Neural cell (in vitro differentiated cells): ENCODE data around the gene PTPRD. TPM values are rescaled to one million over a fixed set of nuclear protein-coding genes. Genes with fewer than 3 reads are reported as not detected.

ENCODE experiments used
- H2AFZ ChIP-seq: fragments of 200-600, 300-800 bp; sonication (generic), shearing (Covaris generic); 2 replicates; pipeline ENCODE4 v1.6.0; 2014; ENCODE audit warnings: low read depth, mild to moderate bottlenecking, antibody characterized with exemption, low read length, moderate library complexity
- H3F3A ChIP-seq: fragments of 200-600 bp; shearing (Covaris generic); 2 replicates; pipeline ENCODE4 v1.6.1; 2016; ENCODE audit warnings: mild to moderate bottlenecking, moderate library complexity, mixed read lengths, antibody characterized with exemption, low read length; ENCODE audit not compliant: insufficient read depth, poor library complexity, severe bottlenecking
- H3K27ac ChIP-seq: fragments of 200-600, 300-800 bp; sonication (generic), shearing (Covaris generic); 2 replicates; pipeline ENCODE4 v1.5.1; 2014; ENCODE audit warnings: mild to moderate bottlenecking, low read length, moderate library complexity
- H3K27me3 ChIP-seq: fragments of 300-800, 200-600 bp; sonication (generic), shearing (Covaris generic); 2 replicates; pipeline ENCODE4 v1.6.0; 2014; ENCODE audit warnings: mild to moderate bottlenecking, low read depth, low read length, moderate library complexity; ENCODE audit not compliant: insufficient read depth
- H3K36me3 ChIP-seq: fragments of 300-800, 200-600 bp; sonication (generic), shearing (Covaris generic); 2 replicates; pipeline ENCODE4 v1.5.1; 2014; ENCODE audit warnings: mild to moderate bottlenecking, antibody characterized with exemption, low read length, moderate library complexity; ENCODE audit not compliant: insufficient read depth
- H3K4me2 ChIP-seq: fragments of 300-800, 200-600 bp; sonication (generic), shearing (Covaris generic); 2 replicates; pipeline ENCODE4 v1.6.0; 2014; ENCODE audit warnings: mild to moderate bottlenecking, low read length
- H3K4me3 ChIP-seq: fragments of 300-800, 200-600 bp; sonication (generic), shearing (Covaris generic); 2 replicates; pipeline ENCODE4 v1.5.1; 2014; ENCODE audit warnings: mild to moderate bottlenecking, low read length, moderate library complexity
- H3K79me2 ChIP-seq: fragments of 200-600 bp; shearing (Covaris generic); replicated peaks from 2 replicates; pipeline ENCODE4 v1.6.0; 2014; ENCODE audit warnings: mild to moderate bottlenecking, low read length, moderate library complexity; ENCODE audit not compliant: insufficient read depth
- H3K9ac ChIP-seq: fragments of 300-800, 200-600 bp; sonication (generic), shearing (Covaris generic); 2 replicates; pipeline ENCODE4 v1.6.1; 2016; ENCODE audit warnings: mild to moderate bottlenecking, low read length, mixed read lengths
- H3K9me2 ChIP-seq: fragments of 200-600 bp; shearing (Covaris generic); 2 replicates; pipeline ENCODE4 v1.6.1; 2016; ENCODE audit warnings: mild to moderate bottlenecking, low read length, mixed read lengths; ENCODE audit not compliant: insufficient read depth
- H3K9me3 ChIP-seq: fragments of 200-600, 300-800 bp; sonication (generic), shearing (Covaris generic); 2 replicates; pipeline ENCODE4 v1.6.1; 2016; ENCODE audit warnings: mild to moderate bottlenecking, mixed run types, low read length, moderate library complexity, mixed read lengths
- H4K20me1 ChIP-seq: fragments of 200-600 bp; shearing (Covaris generic); 2 replicates; pipeline ENCODE4 v1.6.1; 2016; ENCODE audit warnings: mild to moderate bottlenecking, mixed run types; ENCODE audit not compliant: insufficient read depth
- CTCF ChIP-seq: fragments of 450-650 bp; IDR thresholded peaks from 2 replicates; pipeline ENCODE4 v1.5.1; 2014; ENCODE audit warnings: antibody characterized with exemption, mild to moderate bottlenecking, moderate library complexity; ENCODE audit not compliant: poor library complexity, severe bottlenecking
- EP300 ChIP-seq: fragments of 450-650 bp; conservative IDR thresholded peaks from 2 replicates; pipeline ENCODE4 v1.6.1; 2014; ENCODE audit warnings: antibody characterized with exemption, mild to moderate bottlenecking, moderate library complexity; ENCODE audit not compliant: poor library complexity, severe bottlenecking
- EZH2 ChIP-seq: fragments of 200-600, 300-800 bp; shearing (Covaris generic), sonication (generic); IDR thresholded peaks from 2 replicates; pipeline ENCODE4 v1.6.1; 2014; ENCODE audit warnings: antibody characterized with exemption, low read length, borderline replicate concordance, mild to moderate bottlenecking; ENCODE audit not compliant: insufficient read depth, poor library complexity, severe bottlenecking
- MXI1 ChIP-seq: fragments of 450-650 bp; conservative IDR thresholded peaks from 2 replicates; pipeline ENCODE4 v1.6.1; 2014; ENCODE audit warnings: antibody characterized with exemption, mild to moderate bottlenecking; ENCODE audit not compliant: poor library complexity, severe bottlenecking
- POLR2AphosphoS5 ChIP-seq: IDR thresholded peaks from 2 replicates; pipeline ENCODE4 v1.6.1; 2012
- RAD21 ChIP-seq: fragments of 450-650 bp; conservative IDR thresholded peaks from 2 replicates; pipeline ENCODE4 v1.6.1; 2014; ENCODE audit warnings: antibody characterized with exemption, mild to moderate bottlenecking, moderate library complexity
- SMC3 ChIP-seq: fragments of 450-650 bp; conservative IDR thresholded peaks from 2 replicates; pipeline ENCODE4 v1.6.1; 2014; ENCODE audit warnings: antibody characterized with exemption, mild to moderate bottlenecking, moderate library complexity; ENCODE audit not compliant: poor library complexity
- TAF1 ChIP-seq: IDR thresholded peaks from 2 replicates; pipeline ENCODE4 v1.6.1; 2012; ENCODE audit warnings: low read depth
- polyA plus RNA-seq: library from polyadenylated mRNA; depleted of rRNA; stranded (reverse); fragments of >200 nt; gene quantifications from 2 replicates; pipeline ENCODE4 v1.2.3, GENCODE V29; 2014
- TF ChIP-seq, protein P1 (sequence below): IDR thresholded peaks from 2 replicates; pipeline ENCODE4 v1.6.1; 2012; ENCODE audit warnings: borderline replicate concordance

Gene PTPRD
- polyA plus RNA-seq, 1 donor from 2014 or later, result 143 TPM

DNA sequence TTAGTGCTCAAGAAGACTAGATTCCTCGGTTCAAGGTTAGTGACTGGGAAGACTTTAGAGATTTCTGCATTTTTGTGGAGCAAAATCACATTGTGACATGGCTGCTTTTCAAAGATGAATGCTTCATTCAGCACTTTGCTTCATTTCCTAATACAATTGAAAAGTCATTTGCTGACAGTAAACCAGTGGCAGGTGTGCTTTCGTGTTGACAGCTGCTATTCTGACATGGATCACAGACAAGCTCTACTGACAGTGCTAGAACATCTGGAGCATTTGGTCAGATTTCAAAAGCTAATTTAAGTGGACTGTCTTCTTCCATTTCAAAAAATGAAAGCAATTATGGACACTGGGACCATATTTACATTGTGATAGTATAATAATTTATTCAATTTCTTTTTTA is 1060.1 kb downstream of the PTPRD start:
- H3K27ac ChIP-seq, result peak overlapping the region; percentile 22
- no peak for TF ChIP-seq CTCF
- TF ChIP-seq SMC3, result no peak
- TF ChIP-seq EP300, result peak; percentile 99
- TF ChIP-seq TAF1, result no peak
- peak; percentile 96 for TF ChIP-seq POLR2AphosphoS5
- TF ChIP-seq, protein P1, sequence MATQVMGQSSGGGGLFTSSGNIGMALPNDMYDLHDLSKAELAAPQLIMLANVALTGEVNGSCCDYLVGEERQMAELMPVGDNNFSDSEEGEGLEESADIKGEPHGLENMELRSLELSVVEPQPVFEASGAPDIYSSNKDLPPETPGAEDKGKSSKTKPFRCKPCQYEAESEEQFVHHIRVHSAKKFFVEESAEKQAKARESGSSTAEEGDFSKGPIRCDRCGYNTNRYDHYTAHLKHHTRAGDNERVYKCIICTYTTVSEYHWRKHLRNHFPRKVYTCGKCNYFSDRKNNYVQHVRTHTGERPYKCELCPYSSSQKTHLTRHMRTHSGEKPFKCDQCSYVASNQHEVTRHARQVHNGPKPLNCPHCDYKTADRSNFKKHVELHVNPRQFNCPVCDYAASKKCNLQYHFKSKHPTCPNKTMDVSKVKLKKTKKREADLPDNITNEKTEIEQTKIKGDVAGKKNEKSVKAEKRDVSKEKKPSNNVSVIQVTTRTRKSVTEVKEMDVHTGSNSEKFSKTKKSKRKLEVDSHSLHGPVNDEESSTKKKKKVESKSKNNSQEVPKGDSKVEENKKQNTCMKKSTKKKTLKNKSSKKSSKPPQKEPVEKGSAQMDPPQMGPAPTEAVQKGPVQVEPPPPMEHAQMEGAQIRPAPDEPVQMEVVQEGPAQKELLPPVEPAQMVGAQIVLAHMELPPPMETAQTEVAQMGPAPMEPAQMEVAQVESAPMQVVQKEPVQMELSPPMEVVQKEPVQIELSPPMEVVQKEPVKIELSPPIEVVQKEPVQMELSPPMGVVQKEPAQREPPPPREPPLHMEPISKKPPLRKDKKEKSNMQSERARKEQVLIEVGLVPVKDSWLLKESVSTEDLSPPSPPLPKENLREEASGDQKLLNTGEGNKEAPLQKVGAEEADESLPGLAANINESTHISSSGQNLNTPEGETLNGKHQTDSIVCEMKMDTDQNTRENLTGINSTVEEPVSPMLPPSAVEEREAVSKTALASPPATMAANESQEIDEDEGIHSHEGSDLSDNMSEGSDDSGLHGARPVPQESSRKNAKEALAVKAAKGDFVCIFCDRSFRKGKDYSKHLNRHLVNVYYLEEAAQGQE, result peak; percentile 40
- no peak for TF ChIP-seq RAD21
- no peak for TF ChIP-seq MXI1
- TF ChIP-seq EZH2, result no peak
- H2AFZ ChIP-seq, result no peak overlapping the region
- no peak overlapping the region for H3K4me3 ChIP-seq
- no peaks in the 10 kb centered on the region for H3K27me3 ChIP-seq
- H4K20me1 ChIP-seq, result no peaks in the 10 kb centered on the region
- no peaks in the 10 kb centered on the region for H3F3A ChIP-seq
- H3K9ac ChIP-seq, result no peak overlapping the region
- H3K36me3 ChIP-seq, result no peaks in the 10 kb centered on the region
- H3K9me3 ChIP-seq, result no peaks in the 10 kb centered on the region
- no peaks in the 10 kb centered on the region for H3K9me2 ChIP-seq
- no peak overlapping the region for H3K4me2 ChIP-seq
- H3K79me2 ChIP-seq, result no peaks in the 10 kb centered on the region

- TF ChIP-seq, protein P1, result no peak
- no peak for TF ChIP-seq EP300
- Histone ChIP-seq H3K9ac (no peak overlapping the region), H3K9me3 (no peaks in the 10 kb centered on the region), H3K9me2 (no peaks in the 10 kb centered on the region), H3K4me3 (no peak overlapping the region), H4K20me1 (no peaks in the 10 kb centered on the region), H3K4me2 (no peak overlapping the region), H2AFZ (no peak overlapping the region), H3K27me3 (no peaks in the 10 kb centered on the region), H3F3A (no peaks in the 10 kb centered on the region), H3K79me2 (no peaks in the 10 kb centered on the region), H3K36me3 (no peaks in the 10 kb centered on the region), H3K27ac (no peak overlapping the region)
Observed at GRCh38 chr9:9538766-9539165, 1074.0 kb downstream of the PTPRD start.
